Retinal pigment epithelial cell (primary cell): ENCODE results near the gene PHLDA2.

Experiments
- DNase-seq: peaks from one replicate; pipeline ENCODE4 v3.0.0-alpha.2; 2010; ENCODE audit warnings: low read depth
- H3K4me3 ChIP-seq: 2 replicates; pipeline ENCODE4 v1.5.1; 2011; ENCODE audit warnings: mild to moderate bottlenecking, low read length, control low read depth, moderate library complexity
- CTCF ChIP-seq: conservative IDR thresholded peaks from 2 replicates; pipeline ENCODE4 v1.5.1; 2011; ENCODE audit warnings: low read depth, low read length, control low read depth, inconsistent platforms

Gene PHLDA2

GRCh38 chr11:2881981-2882375 lies 47.2 kb downstream of the PHLDA2 start:
- TF ChIP-seq CTCF, result no peak
- DNase-seq, result no peak
- H3K4me3 ChIP-seq, result no peak overlapping the region

GRCh38 chr11:2881076-2881980 lies 47.9 kb downstream of the PHLDA2 start:
- no peak overlapping the region for H3K4me3 ChIP-seq
- DNase-seq, result no peak

DNA sequence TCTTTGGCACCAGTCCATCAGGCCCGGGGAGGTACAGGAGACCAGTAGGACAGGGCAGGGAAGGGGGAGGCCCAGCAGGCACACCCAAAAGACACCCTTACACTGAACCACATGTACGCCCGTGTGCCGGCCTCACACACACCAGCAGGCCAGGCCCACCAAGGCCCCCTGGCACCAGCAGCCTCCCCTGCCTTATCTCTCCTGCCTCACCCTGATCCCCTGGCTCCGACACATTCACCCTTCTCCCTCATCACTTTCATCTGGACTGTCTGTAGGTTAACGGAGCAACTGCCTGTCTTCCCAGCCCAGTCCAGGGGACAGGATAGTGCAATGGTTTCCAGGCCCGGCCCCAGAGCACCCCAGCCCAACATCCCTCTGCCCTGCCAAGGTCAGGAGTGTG lies 48.6 kb downstream of the PHLDA2 start:
- DNase-seq, result no peak
- no peak overlapping the region for H3K4me3 ChIP-seq
- TF ChIP-seq CTCF, result no peak

More at GRCh38 chr11:2881076-2881980, 47.9 kb downstream of the PHLDA2 start:
- TF ChIP-seq CTCF, result no peak

DNA sequence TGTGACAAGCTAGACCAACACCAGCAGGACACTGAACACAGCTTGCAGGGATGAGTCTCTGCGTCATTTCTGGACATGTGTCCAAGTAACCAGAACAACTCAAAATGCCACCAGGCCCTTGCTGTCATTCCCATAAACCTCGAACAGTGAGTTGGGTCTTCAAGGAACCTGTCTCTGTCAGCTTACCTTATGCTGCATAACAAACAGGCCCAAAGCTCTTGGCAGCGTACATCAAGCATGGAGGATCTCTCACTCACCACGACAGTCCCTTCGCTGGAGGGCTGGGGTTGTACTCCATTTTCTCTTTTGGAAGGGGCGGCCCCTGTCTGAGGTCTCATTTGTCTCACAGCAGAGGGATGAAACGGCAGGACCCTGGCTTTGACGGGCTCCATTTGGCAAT lies 50.4 kb downstream of the PHLDA2 start:
- no peak overlapping the region for H3K4me3 ChIP-seq
- TF ChIP-seq CTCF, result no peak
- DNase-seq, result no peak
